ENCODE results near the gene PRSS57. TPM values are rescaled to one million over a fixed set of nuclear protein-coding genes. Genes with fewer than 3 reads are reported as not detected.
"Not testable (repeated sequence)": the region's sequence is repeated elsewhere in the genome, so short reads cannot be mapped to it uniquely, and the experiment has no call there.

Gene PRSS57
- total RNA-seq, result not detected in 2 replicates

GRCh38 chr19:695352-695949 is at the start of gene PRSS57:
TSS of gene PRSS57 (minus strand) at chr19:695452. CDS start at chr19:695430, 22 bp downstream.
- no peak for DNase-seq (ENCODE audit: low read depth in 2 of 2)

- DNase-seq (ENCODE audit: low read depth in 2 of 2), result no peak
These were observed 48.0 kb upstream of the PRSS57 start for GRCh38 chr19:743168-743687.

GRCh38 chr19:742540-743075 is 47.4 kb upstream of the PRSS57 start:
- no peak for DNase-seq (ENCODE audit: low read depth in 2 of 2)

- DNase-seq (ENCODE audit: low read depth in 2 of 2), result no peak
These were observed 46.4 kb upstream of the PRSS57 start for GRCh38 chr19:741506-742131.

- DNase-seq (ENCODE audit: low read depth in 2 of 2), result not testable (repeated sequence)
These were observed 45.7 kb upstream of the PRSS57 start for GRCh38 chr19:740816-741505.

GRCh38 chr19:739998-740715 is 44.9 kb upstream of the PRSS57 start:
- no peak for DNase-seq (ENCODE audit: low read depth in 2 of 2)

- no peak for DNase-seq (ENCODE audit: low read depth in 2 of 2)
These were observed 43.4 kb upstream of the PRSS57 start for GRCh38 chr19:738509-739128.

- DNase-seq (ENCODE audit: low read depth in 2 of 2), result peak in 1 of 2 donors; percentile 38
These were observed 42.4 kb upstream of the PRSS57 start for GRCh38 chr19:737591-738093.

GRCh38 chr19:736125-736524 is 40.9 kb upstream of the PRSS57 start:
- DNase-seq (ENCODE audit: low read depth in 2 of 2), result no peak

GRCh38 chr19:734716-735115 is 39.5 kb upstream of the PRSS57 start:
- DNase-seq (ENCODE audit: low read depth in 2 of 2), result no peak

- DNase-seq (ENCODE audit: low read depth in 2 of 2), result no peak
These were observed 37.2 kb upstream of the PRSS57 start for GRCh38 chr19:732148-733069.

GRCh38 chr19:731000-731399 is 35.7 kb upstream of the PRSS57 start:
- no peak for DNase-seq (ENCODE audit: low read depth in 2 of 2)

GRCh38 chr19:729965-730668 is 34.9 kb upstream of the PRSS57 start:
- DNase-seq (ENCODE audit: low read depth in 2 of 2), result peak in 1 of 2 donors; percentile 68

GRCh38 chr19:729564-729963 is 34.3 kb upstream of the PRSS57 start:
- DNase-seq (ENCODE audit: low read depth in 2 of 2), result not testable (repeated sequence)

GRCh38 chr19:728011-728410 is 32.8 kb upstream of the PRSS57 start:
- DNase-seq (ENCODE audit: low read depth in 2 of 2), result peak; percentile 66 to 82

- DNase-seq (ENCODE audit: low read depth in 2 of 2), result no peak
These were observed 32.0 kb upstream of the PRSS57 start for GRCh38 chr19:726993-727956.

GRCh38 chr19:725461-726089 is 30.3 kb upstream of the PRSS57 start:
- DNase-seq (ENCODE audit: low read depth in 2 of 2), result no peak

GRCh38 chr19:723714-724113 is 28.5 kb upstream of the PRSS57 start:
- no peak for DNase-seq (ENCODE audit: low read depth in 2 of 2)
